WERI-Rb-1 (cell line): ENCODE data around the gene ZBTB39.
"Not testable (repeated sequence)": the region's sequence is repeated elsewhere in the genome, so short reads cannot be mapped to it uniquely, and the experiment has no call there.

Experiments used
- DNase-seq: peaks from one replicate; pipeline ENCODE4 v3.0.0-alpha.2; 2020
- H3K27ac ChIP-seq: fragments of 250-450 bp; sonication (Bioruptor Pico); 2 replicates; pipeline ENCODE4 v1.5.1; 2020; ENCODE audit warnings: mild to moderate bottlenecking, moderate library complexity
- H3K27me3 ChIP-seq: fragments of 250-450 bp; sonication (Bioruptor Pico); 2 replicates; pipeline ENCODE4 v1.5.1; 2021; ENCODE audit warnings: mild to moderate bottlenecking, low read depth, moderate library complexity; ENCODE audit not compliant: insufficient read depth, severe bottlenecking
- H3K36me3 ChIP-seq: fragments of 250-450 bp; sonication (Bioruptor Pico); 2 replicates; pipeline ENCODE4 v1.5.1; 2020; ENCODE audit warnings: mild to moderate bottlenecking, moderate library complexity
- H3K4me3 ChIP-seq: 2 replicates; pipeline ENCODE4 v1.5.1; 2011; ENCODE audit warnings: low read depth, mild to moderate bottlenecking, control low read depth, low read length
- H3K9me3 ChIP-seq: fragments of 250-450 bp; sonication (Bioruptor Pico); 2 replicates; pipeline ENCODE4 v1.5.1; 2021; ENCODE audit warnings: mild to moderate bottlenecking, moderate library complexity; ENCODE audit not compliant: severe bottlenecking
- CTCF ChIP-seq: IDR thresholded peaks from 2 replicates; pipeline ENCODE4 v1.5.1; 2011; ENCODE audit warnings: low read depth, mild to moderate bottlenecking, control low read depth, inconsistent platforms, low read length

Gene ZBTB39

GRCh38 chr12:56980941-56981530 lies 25.3 kb downstream of the ZBTB39 start:
- Histone ChIP-seq H3K27me3 (no peaks in the 10 kb centered on the region), H3K36me3 (no peaks in the 10 kb centered on the region), H3K27ac (no peak overlapping the region), H3K4me3 (no peak overlapping the region), H3K9me3 (no peaks in the 10 kb centered on the region)
- DNase-seq, result no peak
- TF ChIP-seq CTCF, result no peak

- H3K27ac ChIP-seq, result no peak overlapping the region
- DNase-seq, result no peak
- no peaks in the 10 kb centered on the region for H3K27me3 ChIP-seq
- H3K9me3 ChIP-seq, result no peaks in the 10 kb centered on the region
- no peak for TF ChIP-seq CTCF
- H3K36me3 ChIP-seq, result no peaks in the 10 kb centered on the region
- H3K4me3 ChIP-seq, result no peak overlapping the region
Observed at GRCh38 chr12:56980268-56980667, 26.1 kb downstream of the ZBTB39 start.

- Histone ChIP-seq H3K27me3 (no peaks in the 10 kb centered on the region), H3K27ac (no peak overlapping the region), H3K36me3 (no peaks in the 10 kb centered on the region), H3K9me3 (no peaks in the 10 kb centered on the region), H3K4me3 (no peak overlapping the region)
- no peak for DNase-seq
- TF ChIP-seq CTCF, result no peak
Observed at GRCh38 chr12:56979628-56980027, 26.7 kb downstream of the ZBTB39 start.

- Histone ChIP-seq H3K27ac (no peak overlapping the region), H3K36me3 (no peaks in the 10 kb centered on the region), H3K4me3 (no peak overlapping the region), H3K27me3 (no peaks in the 10 kb centered on the region), H3K9me3 (no peaks in the 10 kb centered on the region)
- no peak for TF ChIP-seq CTCF
- DNase-seq, result no peak
Observed at GRCh38 chr12:56978397-56979138, 27.8 kb downstream of the ZBTB39 start.

- not testable (repeated sequence) for H3K36me3 ChIP-seq, H3K9me3 ChIP-seq, H3K27ac ChIP-seq, H3K27me3 ChIP-seq, H3K4me3 ChIP-seq, DNase-seq
Observed at GRCh38 chr12:56977361-56977760, 29.0 kb downstream of the ZBTB39 start.

GRCh38 chr12:56974224-56974623 lies 32.1 kb downstream of the ZBTB39 start:
- not testable (repeated sequence) for DNase-seq, H3K9me3 ChIP-seq, H3K27me3 ChIP-seq, H3K36me3 ChIP-seq, H3K4me3 ChIP-seq, H3K27ac ChIP-seq

- H3K27me3 ChIP-seq, DNase-seq, H3K27ac ChIP-seq, H3K9me3 ChIP-seq, H3K4me3 ChIP-seq, H3K36me3 ChIP-seq: not testable (repeated sequence)
Observed at GRCh38 chr12:56968910-56969309, 37.4 kb downstream of the ZBTB39 start.

- not testable (repeated sequence) for H3K27ac ChIP-seq, H3K4me3 ChIP-seq, H3K27me3 ChIP-seq, H3K9me3 ChIP-seq, DNase-seq, H3K36me3 ChIP-seq
Observed at GRCh38 chr12:56965997-56966642, 40.2 kb downstream of the ZBTB39 start.

- not testable (repeated sequence) for H3K4me3 ChIP-seq, H3K27ac ChIP-seq, H3K36me3 ChIP-seq, H3K9me3 ChIP-seq, DNase-seq, H3K27me3 ChIP-seq
Observed at GRCh38 chr12:56965124-56965523, 41.2 kb downstream of the ZBTB39 start.

- not testable (repeated sequence) for DNase-seq, H3K27me3 ChIP-seq, H3K27ac ChIP-seq, H3K4me3 ChIP-seq, H3K9me3 ChIP-seq, H3K36me3 ChIP-seq
Observed at GRCh38 chr12:56963557-56963956, 42.8 kb downstream of the ZBTB39 start.
